Measurements from ENCODE around the gene NDUFAF3.

DNA sequence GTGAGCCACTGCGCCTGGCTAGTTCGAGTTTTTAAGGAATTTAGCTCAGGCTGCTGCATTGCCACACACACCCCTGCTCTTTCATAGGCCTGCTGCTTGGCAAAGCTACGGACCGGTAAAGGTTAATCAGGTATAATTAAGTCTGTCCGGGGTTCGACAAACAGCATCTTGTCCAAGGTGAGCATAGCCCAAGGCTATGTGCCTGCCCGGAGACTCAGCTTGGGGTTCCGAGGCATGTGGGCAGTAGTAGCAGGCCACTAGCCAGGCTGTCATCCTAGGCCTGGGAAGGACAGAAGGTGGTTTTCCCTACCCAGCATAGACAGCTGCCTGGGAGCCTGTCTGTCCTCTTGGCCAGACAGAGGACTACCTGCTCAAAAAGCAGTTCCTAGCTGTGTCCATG lies 25.3 kb upstream of the NDUFAF3 start:
- TF ChIP-seq, protein P1, sequence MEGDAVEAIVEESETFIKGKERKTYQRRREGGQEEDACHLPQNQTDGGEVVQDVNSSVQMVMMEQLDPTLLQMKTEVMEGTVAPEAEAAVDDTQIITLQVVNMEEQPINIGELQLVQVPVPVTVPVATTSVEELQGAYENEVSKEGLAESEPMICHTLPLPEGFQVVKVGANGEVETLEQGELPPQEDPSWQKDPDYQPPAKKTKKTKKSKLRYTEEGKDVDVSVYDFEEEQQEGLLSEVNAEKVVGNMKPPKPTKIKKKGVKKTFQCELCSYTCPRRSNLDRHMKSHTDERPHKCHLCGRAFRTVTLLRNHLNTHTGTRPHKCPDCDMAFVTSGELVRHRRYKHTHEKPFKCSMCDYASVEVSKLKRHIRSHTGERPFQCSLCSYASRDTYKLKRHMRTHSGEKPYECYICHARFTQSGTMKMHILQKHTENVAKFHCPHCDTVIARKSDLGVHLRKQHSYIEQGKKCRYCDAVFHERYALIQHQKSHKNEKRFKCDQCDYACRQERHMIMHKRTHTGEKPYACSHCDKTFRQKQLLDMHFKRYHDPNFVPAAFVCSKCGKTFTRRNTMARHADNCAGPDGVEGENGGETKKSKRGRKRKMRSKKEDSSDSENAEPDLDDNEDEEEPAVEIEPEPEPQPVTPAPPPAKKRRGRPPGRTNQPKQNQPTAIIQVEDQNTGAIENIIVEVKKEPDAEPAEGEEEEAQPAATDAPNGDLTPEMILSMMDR (IDR thresholded peaks at IDR 0.05; ENCODE audit: low read depth, low read length, missing input control) = no peak
- TF ChIP-seq GABPA (IDR thresholded peaks at IDR 0.05 in 1 of 2, conservative IDR thresholded peaks at IDR 0.05 in 1 of 2) (no peak), NR2F2 (IDR thresholded peaks at IDR 0.05) (no peak), YY1 (IDR thresholded peaks at IDR 0.05) (no peak)
- TF ChIP-seq, protein P2, sequence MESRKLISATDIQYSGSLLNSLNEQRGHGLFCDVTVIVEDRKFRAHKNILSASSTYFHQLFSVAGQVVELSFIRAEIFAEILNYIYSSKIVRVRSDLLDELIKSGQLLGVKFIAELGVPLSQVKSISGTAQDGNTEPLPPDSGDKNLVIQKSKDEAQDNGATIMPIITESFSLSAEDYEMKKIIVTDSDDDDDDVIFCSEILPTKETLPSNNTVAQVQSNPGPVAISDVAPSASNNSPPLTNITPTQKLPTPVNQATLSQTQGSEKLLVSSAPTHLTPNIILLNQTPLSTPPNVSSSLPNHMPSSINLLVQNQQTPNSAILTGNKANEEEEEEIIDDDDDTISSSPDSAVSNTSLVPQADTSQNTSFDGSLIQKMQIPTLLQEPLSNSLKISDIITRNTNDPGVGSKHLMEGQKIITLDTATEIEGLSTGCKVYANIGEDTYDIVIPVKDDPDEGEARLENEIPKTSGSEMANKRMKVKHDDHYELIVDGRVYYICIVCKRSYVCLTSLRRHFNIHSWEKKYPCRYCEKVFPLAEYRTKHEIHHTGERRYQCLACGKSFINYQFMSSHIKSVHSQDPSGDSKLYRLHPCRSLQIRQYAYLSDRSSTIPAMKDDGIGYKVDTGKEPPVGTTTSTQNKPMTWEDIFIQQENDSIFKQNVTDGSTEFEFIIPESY (IDR thresholded peaks at IDR 0.05) = no peak
- TF ChIP-seq, protein P3, sequence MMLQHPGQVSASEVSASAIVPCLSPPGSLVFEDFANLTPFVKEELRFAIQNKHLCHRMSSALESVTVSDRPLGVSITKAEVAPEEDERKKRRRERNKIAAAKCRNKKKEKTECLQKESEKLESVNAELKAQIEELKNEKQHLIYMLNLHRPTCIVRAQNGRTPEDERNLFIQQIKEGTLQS (IDR thresholded peaks at IDR 0.05) = no peak
